Osteoblast (primary cell): ENCODE measurements around the gene UBXN4. TPM values are rescaled to one million over a fixed set of nuclear protein-coding genes. Genes with fewer than 3 reads are reported as not detected.

ENCODE experiments used
- DNase-seq: peaks from one replicate; pipeline ENCODE4 v3.0.0; 2011; ENCODE audit warnings: low spot score, mixed read lengths; ENCODE audit not compliant: insufficient read length; ENCODE audit errors: missing footprints
- H2AFZ ChIP-seq: 2 replicates; pipeline ENCODE4 v1.6.0; 2011; ENCODE audit warnings: mild to moderate bottlenecking, low read length
- H3K27ac ChIP-seq: 2 replicates; pipeline ENCODE4 v1.5.1; 2011; ENCODE audit warnings: mild to moderate bottlenecking, low read depth, low read length, moderate library complexity
- H3K27me3 ChIP-seq: 2 replicates; pipeline ENCODE4 v1.6.0; 2012; ENCODE audit warnings: mild to moderate bottlenecking, control low read depth, inconsistent platforms, low read length, moderate library complexity; ENCODE audit not compliant: insufficient read depth
- H3K36me3 ChIP-seq: 2 replicates; pipeline ENCODE4 v1.5.1; 2011; ENCODE audit warnings: mild to moderate bottlenecking, low read length, control low read depth, moderate library complexity; ENCODE audit not compliant: insufficient read depth
- H3K4me1 ChIP-seq: 2 replicates; pipeline ENCODE4 v1.5.1; 2011; ENCODE audit warnings: mild to moderate bottlenecking, low read length, control low read depth, moderate library complexity; ENCODE audit not compliant: insufficient read depth
- H3K4me2 ChIP-seq: 2 replicates; pipeline ENCODE4 v1.6.0; 2011; ENCODE audit warnings: mild to moderate bottlenecking, low read length; ENCODE audit not compliant: insufficient read depth
- H3K4me3 ChIP-seq: fragments of 200-600 bp; sonication (generic); 3 replicates; pipeline ENCODE4 v1.5.1; 2012; ENCODE audit warnings: mild to moderate bottlenecking, low read length, inconsistent platforms; ENCODE audit not compliant: insufficient read depth
- H3K79me2 ChIP-seq: 2 replicates; pipeline ENCODE4 v1.6.0; 2012; ENCODE audit warnings: mild to moderate bottlenecking, low read length, control low read depth, inconsistent platforms; ENCODE audit not compliant: insufficient read depth
- H3K9me3 ChIP-seq: 2 replicates; pipeline ENCODE4 v1.5.1; 2011; ENCODE audit warnings: low read depth, low read length, control low read depth
- H4K20me1 ChIP-seq: 2 replicates; pipeline ENCODE4 v1.6.0; 2012; ENCODE audit warnings: mild to moderate bottlenecking, low read length, control low read depth; ENCODE audit not compliant: insufficient read depth
- CTCF ChIP-seq: IDR thresholded peaks from 2 replicates; pipeline ENCODE4 v1.5.1; 2011; ENCODE audit warnings: mild to moderate bottlenecking, low read depth, low read length, moderate library complexity; ENCODE audit errors: extremely low read depth
- total RNA-seq: library from RNA; depleted of rRNA; stranded (reverse); fragments of >200 nt; gene quantifications from 2 replicates; pipeline ENCODE4 v1.2.3, GENCODE V29; 2012

UBXN4 gene
- total RNA-seq, 1 donor, result 75.6 TPM

GRCh38 chr2:135825131-135825530, 83.5 kb downstream of the UBXN4 start:
- no peak for TF ChIP-seq CTCF
- DNase-seq, result no peak
- H3K9me3 ChIP-seq, result peaks cover 2% of the 10 kb centered on the region
- H3K4me3 ChIP-seq, result no peak overlapping the region
- no peak overlapping the region for H3K27ac ChIP-seq
- H3K79me2 ChIP-seq, result no peaks in the 10 kb centered on the region
- H3K4me1 ChIP-seq, result peaks cover 9% of the 10 kb centered on the region
- H3K36me3 ChIP-seq, result no peaks in the 10 kb centered on the region
- H2AFZ ChIP-seq, result no peak overlapping the region
- H3K4me2 ChIP-seq, result no peak overlapping the region
- no peaks in the 10 kb centered on the region for H4K20me1 ChIP-seq
- H3K27me3 ChIP-seq, result no peaks in the 10 kb centered on the region

DNA sequence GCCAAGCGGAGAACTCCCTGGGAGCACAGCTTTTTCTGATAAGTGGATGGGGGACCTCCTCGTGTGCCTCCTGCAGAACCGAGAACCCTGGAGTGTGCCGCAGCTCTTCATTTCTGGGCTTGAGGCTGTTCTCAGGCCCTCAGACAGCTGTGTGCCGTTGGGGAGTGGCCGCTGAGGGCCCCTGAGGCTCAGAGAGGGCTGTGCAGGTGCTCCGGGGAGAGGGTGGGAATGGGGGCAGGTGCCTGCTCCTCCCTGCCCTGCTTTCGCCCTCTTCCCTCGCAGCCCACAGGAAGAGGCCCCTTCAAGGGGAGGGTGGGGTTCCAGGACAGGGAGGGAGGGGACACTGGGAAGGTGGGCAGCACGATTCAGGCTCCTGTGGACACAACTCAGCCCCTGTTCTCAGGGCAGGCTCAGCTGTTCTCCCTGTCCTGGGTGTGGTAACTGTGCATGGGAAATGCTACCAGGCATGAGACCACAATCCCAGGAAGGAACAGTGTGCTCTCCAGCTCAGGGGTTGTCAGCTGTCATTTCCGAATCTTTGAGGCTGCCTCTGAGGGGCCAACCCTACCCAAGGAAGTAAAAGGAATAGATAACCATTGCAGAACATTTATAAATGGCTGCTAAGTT, 84.0 kb downstream of the UBXN4 start:
- Histone ChIP-seq H2AFZ (no peak overlapping the region), H3K4me3 (no peak overlapping the region), H3K9me3 (peaks cover 2% of the 10 kb centered on the region), H3K27me3 (no peaks in the 10 kb centered on the region), H3K27ac (no peak overlapping the region), H3K4me1 (peaks cover 4% of the 10 kb centered on the region), H3K79me2 (no peaks in the 10 kb centered on the region), H3K36me3 (no peaks in the 10 kb centered on the region), H4K20me1 (no peaks in the 10 kb centered on the region), H3K4me2 (no peak overlapping the region)
- no peak for DNase-seq
- TF ChIP-seq CTCF, result no peak

- DNase-seq, result no peak
- no peaks in the 10 kb centered on the region for H3K79me2 ChIP-seq
- no peaks in the 10 kb centered on the region for H3K27me3 ChIP-seq
Observed at GRCh38 chr2:135826544-135826943, 84.9 kb downstream of the UBXN4 start.

More at GRCh38 chr2:135826544-135826943, 84.9 kb downstream of the UBXN4 start:
- no peak for TF ChIP-seq CTCF
- Histone ChIP-seq H3K4me2 (no peak overlapping the region), H3K36me3 (no peaks in the 10 kb centered on the region), H3K9me3 (peaks cover 2% of the 10 kb centered on the region), H2AFZ (no peak overlapping the region), H4K20me1 (no peaks in the 10 kb centered on the region), H3K27ac (no peak overlapping the region), H3K4me1 (no peaks in the 10 kb centered on the region), H3K4me3 (no peak overlapping the region)
